A549 (cell line): ENCODE measurements around the gene NFIA. TPM values are rescaled to one million over a fixed set of nuclear protein-coding genes. Genes with fewer than 3 reads are reported as not detected.

Experiments
- ATAC-seq, 2 experiments: fragments of 200-7000 bp in 1 of 2; fragments of >200 bp in 1 of 2; cut with Nextera tagmentation in 1 of 2; cut with Tn5 transposase in 1 of 2; 3 replicates each; pipeline versions ENCODE4 v1.8.0 to v1.9.1; 2018 to 2020; ENCODE audit warnings: mild to moderate bottlenecking in 1 of 2, moderate library complexity in 1 of 2
- CTCF ChIA-PET: fragments of 300-600 bp; sonication (Branson Sonifier 250); formaldehyde crosslinking; extraction: SDS; loops from one replicate; lab custom pipeline; 2021; ENCODE audit warnings: antibody characterized with exemption, inconsistent platforms; lab: Yijun Ruan, JAX
- POLR2A ChIA-PET: fragments of 350-600 bp; formaldehyde crosslinking; extraction: SDS; loops from one replicate; lab custom pipeline; 2021; ENCODE audit warnings: antibody characterized with exemption, inconsistent platforms; lab: Yijun Ruan, JAX
- DNase-seq, 2 experiments: peaks; one replicate each; pipeline versions ENCODE4 v3.0.0 to v3.0.0-alpha.2; 2011 to 2016; ENCODE audit warnings: low read depth in 1 of 2, low spot score in 1 of 2
- FAIRE-seq: peaks from 2 replicates; lab custom pipeline; 2011; peaks lifted over from hg19 to GRCh38; lab: Jason Lieb, UNC
- H3K27ac ChIP-seq, 2 experiments: fragments of >200 bp; sonication (Bioruptor Twin); formaldehyde crosslinking; 3 replicates each; pipeline ENCODE4 v1.5.1; 2016 to 2017
- H3K4me1 ChIP-seq: fragments of >200 bp; sonication (Bioruptor Twin); formaldehyde crosslinking; 3 replicates; pipeline ENCODE4 v1.6.1; 2016
- H3K4me2 ChIP-seq: fragments of >200 bp; sonication (Bioruptor Twin); formaldehyde crosslinking; 3 replicates; pipeline ENCODE4 v1.6.1; 2016
- H3K4me3 ChIP-seq: fragments of >200 bp; sonication (Bioruptor Twin); formaldehyde crosslinking; 3 replicates; pipeline ENCODE4 v1.5.1; 2016
- H3K9me3 ChIP-seq: fragments of >200 bp; sonication (Bioruptor Twin); formaldehyde crosslinking; 3 replicates; pipeline ENCODE4 v1.6.1; 2016
- BHLHE40 ChIP-seq: IDR thresholded peaks from 2 replicates; pipeline ENCODE4 v1.6.1; 2012; ENCODE audit warnings: low read depth, low read length, inconsistent platforms
- CBX2 ChIP-seq: fragments of 200-600 bp; sonication (generic); IDR thresholded peaks from 2 replicates; pipeline ENCODE4 v1.6.1; 2016; ENCODE audit warnings: low read depth, mild to moderate bottlenecking, borderline replicate concordance
- CHD2 ChIP-seq: fragments of 150-350 bp; IDR thresholded peaks from 2 replicates; pipeline ENCODE4 v1.6.1; 2014; ENCODE audit warnings: low read length; ENCODE audit not compliant: partially characterized antibody
- CTCF ChIP-seq: fragments of >200 bp; sonication (Bioruptor Twin); formaldehyde crosslinking; IDR thresholded peaks from 3 replicates; pipeline ENCODE4 v1.5.1; 2016
- EHF ChIP-seq: fragments of 250-450 bp; sonication (Bioruptor Pico); IDR thresholded peaks from 2 replicates; pipeline ENCODE4 v1.5.0; 2020; ENCODE audit warnings: mild to moderate bottlenecking
- HDAC2 ChIP-seq: fragments of 200-600 bp; sonication (generic); IDR thresholded peaks from 2 replicates; pipeline ENCODE4 v1.6.1; 2016
- HEYL ChIP-seq: fragments of 250-450 bp; sonication (Bioruptor Pico); IDR thresholded peaks from 2 replicates; pipeline ENCODE4 v1.8.0; 2021; ENCODE audit warnings: mild to moderate bottlenecking, moderate library complexity
- HMGXB4 ChIP-seq: fragments of 250-450 bp; sonication (Bioruptor Pico); IDR thresholded peaks from 2 replicates; pipeline ENCODE4 v1.5.0; 2021; ENCODE audit warnings: mild to moderate bottlenecking, moderate library complexity, borderline replicate concordance
- HOXA7 ChIP-seq: fragments of 250-450 bp; sonication (Bioruptor Pico); IDR thresholded peaks from 2 replicates; pipeline ENCODE4 v1.5.0; 2020; ENCODE audit warnings: mild to moderate bottlenecking, moderate library complexity
- KDM5A ChIP-seq: fragments of 200-600 bp; sonication (generic); IDR thresholded peaks from 2 replicates; pipeline ENCODE4 v1.6.1; 2016; ENCODE audit warnings: antibody characterized with exemption, mild to moderate bottlenecking
- MAFK ChIP-seq: fragments of 450-650 bp; IDR thresholded peaks from 2 replicates; pipeline ENCODE4 v1.6.1; 2014; ENCODE audit not compliant: partially characterized antibody
- MAX ChIP-seq: IDR thresholded peaks from 2 replicates; pipeline ENCODE4 v1.6.1; 2012
- MAZ ChIP-seq: fragments of 150-350 bp; IDR thresholded peaks from 2 replicates; pipeline ENCODE4 v1.6.1; 2014; ENCODE audit warnings: antibody characterized with exemption, low read depth, low read length, borderline replicate concordance
- MYC ChIP-seq: IDR thresholded peaks from 2 replicates; pipeline ENCODE4 v1.6.1; 2012; ENCODE audit warnings: mild to moderate bottlenecking, inconsistent platforms, low read length, improper control_type of control experiment, borderline replicate concordance
- NPAS2 ChIP-seq: fragments of 250-450 bp; sonication (Bioruptor Pico); IDR thresholded peaks from 2 replicates; pipeline ENCODE4 v1.8.0; 2022; ENCODE audit warnings: mild to moderate bottlenecking, moderate library complexity, borderline replicate concordance
- NR3C1 ChIP-seq: fragments of >200 bp; sonication (Bioruptor Twin); formaldehyde crosslinking; IDR thresholded peaks from 3 replicates; pipeline ENCODE4 v1.6.1; 2017
- PHF8 ChIP-seq: fragments of 200-600 bp; sonication (generic); IDR thresholded peaks from 2 replicates; pipeline ENCODE4 v1.6.1; 2016; ENCODE audit warnings: low read depth, mild to moderate bottlenecking, antibody characterized with exemption, moderate library complexity, borderline replicate concordance
- POLR2AphosphoS2 ChIP-seq: conservative IDR thresholded peaks from 2 replicates; pipeline ENCODE4 v1.6.1; 2012; ENCODE audit warnings: low read length, improper control_type of control experiment, inconsistent platforms
- SREBF2 ChIP-seq: fragments of 450-650 bp; IDR thresholded peaks from 2 replicates; pipeline ENCODE4 v1.6.1; 2014; ENCODE audit warnings: mild to moderate bottlenecking, moderate library complexity
- TFCP2L1 ChIP-seq: fragments of 250-450 bp; sonication (Bioruptor Pico); IDR thresholded peaks from 2 replicates; pipeline ENCODE4 v1.5.0; 2021; ENCODE audit warnings: mild to moderate bottlenecking
- USF2 ChIP-seq: fragments of 450-650 bp; IDR thresholded peaks from 2 replicates; pipeline ENCODE4 v1.6.1; 2014; ENCODE audit warnings: antibody characterized with exemption
- ZC3H11A ChIP-seq: fragments of 450-650 bp; IDR thresholded peaks from 2 replicates; pipeline ENCODE4 v1.6.1; 2014; ENCODE audit warnings: antibody characterized with exemption, mild to moderate bottlenecking
- WGBS: methylation state at CpG from one replicate; pipeline ENCODE4 v1.1.6; 2017; ENCODE audit errors: missing lambda C conversion rate; 5-methylcytosine and 5-hydroxymethylcytosine counted together
- polyA plus RNA-seq, 4 experiments: library from polyadenylated mRNA; depleted of rRNA in 3 of 4; stranded (reverse); fragments of >200 nt; fragmentation: RNase III in 1 of 4; extraction: RNeasy Plus Mini Kit Qiagen cat#74134 plus additional on column Dnase treatment in 1 of 4; gene quantifications; 2 replicates in 3 of 4; 3 replicates in 1 of 4; pipeline ENCODE4 v1.2.3, GENCODE V29; 2011 to 2017
- TF ChIP-seq, protein P1 (sequence below): fragments of >200 bp; sonication (Bioruptor Twin); formaldehyde crosslinking; IDR thresholded peaks from 2 replicates; pipeline ENCODE4 v1.6.1; 2016
- TF ChIP-seq, protein P2 (sequence below): fragments of 250-450 bp; sonication (Bioruptor Pico); IDR thresholded peaks from 2 replicates; pipeline ENCODE4 v1.5.0; 2020; ENCODE audit warnings: low read depth, mild to moderate bottlenecking, moderate library complexity

NFIA gene
- polyA plus RNA-seq, 2 of the 4 experiments (the other 2 are of a cell fraction), result 6.5 to 25.8 TPM

DNA sequence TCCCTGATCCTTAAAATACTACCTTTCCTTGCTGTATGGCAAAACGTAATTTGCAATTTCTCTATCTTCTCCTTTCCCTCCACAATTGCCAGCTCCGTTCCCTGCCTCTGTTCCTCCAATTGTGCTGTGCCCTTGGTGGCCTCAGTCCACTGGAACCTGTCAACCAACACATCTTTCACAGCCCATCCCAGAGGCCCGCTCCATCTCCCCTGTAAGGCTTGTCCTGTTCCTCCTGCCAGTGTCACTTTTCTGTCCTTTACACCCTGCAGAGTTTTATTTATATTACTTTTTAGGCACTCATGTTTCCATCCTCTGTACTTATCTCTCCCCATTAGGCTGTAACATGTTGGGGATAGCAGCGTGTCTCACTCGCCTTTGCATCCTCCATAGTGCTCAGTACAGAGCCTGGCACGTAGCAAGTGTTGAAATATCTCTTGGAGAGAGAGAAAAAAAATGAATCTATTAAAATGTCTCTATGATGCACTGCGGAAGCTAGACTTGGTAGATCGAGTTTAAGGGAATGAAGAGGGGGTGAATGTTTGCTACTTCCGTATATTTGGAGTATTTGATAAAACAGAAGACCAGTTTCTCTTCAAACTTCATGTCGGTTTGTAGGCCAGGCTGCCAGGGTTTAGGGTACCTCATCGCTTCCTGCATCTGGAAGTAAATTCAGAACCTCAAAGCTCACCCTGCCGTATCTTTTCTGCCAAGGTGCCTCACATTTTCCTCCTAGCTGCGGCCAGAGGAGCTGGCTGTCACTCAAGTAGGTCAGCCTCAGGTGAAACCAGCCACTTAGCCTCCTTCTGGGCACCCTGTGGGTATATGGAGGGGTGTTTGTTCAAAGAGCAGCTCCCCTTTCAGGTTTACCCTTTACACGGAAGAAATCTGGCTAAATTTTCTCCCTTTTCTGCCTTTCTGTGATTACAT lies 338.8 kb downstream of the NFIA start:
- Histone ChIP-seq H3K4me3 (no peak overlapping the region), H3K4me2 (no peak overlapping the region), H3K9me3 (no peaks in the 10 kb centered on the region), H3K4me1 (no peaks in the 10 kb centered on the region), H3K27ac (no peak overlapping the region)
- CTCF ChIA-PET, result no interaction called here
- TF ChIP-seq MAFK, result no peak
- no peak for TF ChIP-seq USF2
- TF ChIP-seq PHF8, result no peak
- no peak for TF ChIP-seq NR3C1
- no peak for TF ChIP-seq POLR2AphosphoS2
- no peak for TF ChIP-seq KDM5A
- TF ChIP-seq, protein P1, sequence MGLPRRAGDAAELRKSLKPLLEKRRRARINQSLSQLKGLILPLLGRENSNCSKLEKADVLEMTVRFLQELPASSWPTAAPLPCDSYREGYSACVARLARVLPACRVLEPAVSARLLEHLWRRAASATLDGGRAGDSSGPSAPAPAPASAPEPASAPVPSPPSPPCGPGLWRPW, result no peak
- no peak for TF ChIP-seq MYC
- no peak for TF ChIP-seq HEYL (CRISPR knock-in tag)
- no peak for TF ChIP-seq SREBF2
- TF ChIP-seq EHF, result no peak
- no peak for TF ChIP-seq CHD2
- TF ChIP-seq MAX, result no peak
- no peak for TF ChIP-seq NPAS2 (CRISPR knock-in tag)
- DNase-seq, result no peak
- ATAC-seq, result no peak
- WGBS, result 91% methylated on average over 14 of the region's 14 CpGs
- FAIRE-seq, result no peak
- POLR2A ChIA-PET, result no interaction called here

GRCh38 chr1:61423643-61424042 lies 341.3 kb downstream of the NFIA start:
- TF ChIP-seq HOXA7 (CRISPR knock-in tag), result no peak
- TF ChIP-seq MAFK, result no peak
- TF ChIP-seq HDAC2, result no peak
- TF ChIP-seq, protein P2, sequence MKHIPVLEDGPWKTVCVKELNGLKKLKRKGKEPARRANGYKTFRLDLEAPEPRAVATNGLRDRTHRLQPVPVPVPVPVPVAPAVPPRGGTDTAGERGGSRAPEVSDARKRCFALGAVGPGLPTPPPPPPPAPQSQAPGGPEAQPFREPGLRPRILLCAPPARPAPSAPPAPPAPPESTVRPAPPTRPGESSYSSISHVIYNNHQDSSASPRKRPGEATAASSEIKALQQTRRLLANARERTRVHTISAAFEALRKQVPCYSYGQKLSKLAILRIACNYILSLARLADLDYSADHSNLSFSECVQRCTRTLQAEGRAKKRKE, result no peak
- no peak for TF ChIP-seq BHLHE40
- no peak for TF ChIP-seq ZC3H11A
- TF ChIP-seq TFCP2L1 (CRISPR knock-in tag), result no peak
- no peak for TF ChIP-seq CBX2
- TF ChIP-seq NPAS2 (CRISPR knock-in tag), result no peak
- TF ChIP-seq CTCF, result no peak
- no peak for TF ChIP-seq MAZ
- no peak for TF ChIP-seq HEYL (CRISPR knock-in tag)
- no peak for TF ChIP-seq PHF8
- no peak for TF ChIP-seq HMGXB4 (CRISPR knock-in tag)
- Histone ChIP-seq H3K4me3 (no peak overlapping the region), H3K9me3 (no peaks in the 10 kb centered on the region), H3K4me2 (no peak overlapping the region), H3K4me1 (no peaks in the 10 kb centered on the region), H3K27ac (no peak overlapping the region)
- FAIRE-seq (no peak), DNase-seq (no peak), ATAC-seq (no peak)
- CTCF ChIA-PET, result interaction anchor here (0.6 to 1.2 kb wide), 2 partner anchors 10 to 20 kb away, joined by 3 to 4 read pairs; no protein-coding TSS in a partner anchor
- POLR2A ChIA-PET, result no interaction called here
